ENCODE measurements around the gene KREMEN2.

Gene KREMEN2

DNA sequence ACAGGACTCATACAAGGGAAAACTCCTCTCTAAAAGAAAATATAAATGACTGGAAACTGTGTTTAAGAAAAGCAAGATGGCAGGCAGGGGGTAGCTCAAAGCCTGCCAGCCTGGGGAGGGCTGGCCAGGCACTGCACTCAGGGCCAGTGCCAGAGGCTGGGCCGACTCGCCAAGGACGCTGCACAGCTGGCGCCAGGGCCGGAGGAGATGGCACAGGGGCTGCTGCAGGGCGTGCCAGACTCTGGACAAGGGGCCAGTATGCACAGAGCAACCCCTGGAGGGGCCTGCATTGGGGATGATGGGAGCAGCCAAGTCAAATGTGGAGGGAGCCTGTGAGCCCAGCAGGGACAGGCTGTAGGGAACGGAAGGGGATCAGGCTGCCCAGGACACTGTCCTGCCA, 12.1 kb downstream of the KREMEN2 start:
- Histone ChIP-seq H3K27ac (ENCODE audit: low read depth, low read length) (no peak overlapping the region), H3K9me3 (ENCODE audit: control insufficient read depth in 5 of 5, low read length in 5 of 5) (no peaks in the 10 kb centered on the region), H3K27me3 (ENCODE audit: control insufficient read depth in 5 of 5, insufficient read depth in 4 of 5, low read length in 5 of 5) (peaks cover 0 to 18% (median 6%) of the 10 kb centered on the region in 5 donors), H3K4me1 (ENCODE audit: control insufficient read depth in 5 of 5, insufficient read depth in 5 of 5, low read length in 5 of 5) (peaks cover 0 to 20% (median 14%) of the 10 kb centered on the region in 5 donors), H3K4me3 (ENCODE audit: low read depth in 1 of 5, low read length in 5 of 5) (no peak overlapping the region), H3K9ac (ENCODE audit: low read length in 5 of 5) (no peak overlapping the region), H3K36me3 (ENCODE audit: control insufficient read depth in 5 of 5, insufficient read depth in 5 of 5, low read length in 5 of 5) (peaks cover 0 to 4% (median 0%) of the 10 kb centered on the region in 5 donors)

DNA sequence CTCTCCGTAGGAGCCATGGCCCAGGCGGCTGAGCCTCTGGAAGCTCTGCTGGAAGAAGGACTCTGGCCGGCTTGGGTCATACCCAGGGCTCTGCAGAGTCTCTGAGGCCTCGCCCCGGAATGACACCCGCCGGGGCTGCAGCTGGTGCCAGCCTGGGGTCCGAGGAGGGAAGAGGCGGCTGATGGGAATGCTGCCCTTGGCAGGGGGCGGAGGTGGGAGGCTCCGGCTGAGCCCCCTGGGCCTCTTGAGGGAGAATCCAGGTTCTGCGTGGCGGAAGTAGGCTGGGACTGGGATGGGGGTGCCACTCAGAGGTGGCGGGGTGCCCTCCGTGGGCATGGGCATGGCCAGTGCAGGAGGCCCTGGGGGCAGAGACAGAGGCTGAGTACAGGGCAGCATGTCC, 12.6 kb downstream of the KREMEN2 start:
- no peaks in the 10 kb centered on the region for H3K9me3 ChIP-seq (ENCODE audit: control insufficient read depth in 5 of 5, low read length in 5 of 5)
- H3K9ac ChIP-seq (ENCODE audit: low read length in 5 of 5) = no peak overlapping the region
- H3K4me1 ChIP-seq (ENCODE audit: control insufficient read depth in 5 of 5, insufficient read depth in 5 of 5, low read length in 5 of 5) = peaks cover 0 to 18% (median 16%) of the 10 kb centered on the region in 5 donors
- peaks cover 0 to 4% (median 0%) of the 10 kb centered on the region in 5 donors for H3K36me3 ChIP-seq (ENCODE audit: control insufficient read depth in 5 of 5, insufficient read depth in 5 of 5, low read length in 5 of 5)
- peaks cover 0 to 18% (median 6%) of the 10 kb centered on the region in 5 donors for H3K27me3 ChIP-seq (ENCODE audit: control insufficient read depth in 5 of 5, insufficient read depth in 4 of 5, low read length in 5 of 5)
- H3K27ac ChIP-seq (ENCODE audit: low read depth, low read length) = no peak overlapping the region
- H3K4me3 ChIP-seq (ENCODE audit: low read depth in 1 of 5, low read length in 5 of 5) = no peak overlapping the region

DNA sequence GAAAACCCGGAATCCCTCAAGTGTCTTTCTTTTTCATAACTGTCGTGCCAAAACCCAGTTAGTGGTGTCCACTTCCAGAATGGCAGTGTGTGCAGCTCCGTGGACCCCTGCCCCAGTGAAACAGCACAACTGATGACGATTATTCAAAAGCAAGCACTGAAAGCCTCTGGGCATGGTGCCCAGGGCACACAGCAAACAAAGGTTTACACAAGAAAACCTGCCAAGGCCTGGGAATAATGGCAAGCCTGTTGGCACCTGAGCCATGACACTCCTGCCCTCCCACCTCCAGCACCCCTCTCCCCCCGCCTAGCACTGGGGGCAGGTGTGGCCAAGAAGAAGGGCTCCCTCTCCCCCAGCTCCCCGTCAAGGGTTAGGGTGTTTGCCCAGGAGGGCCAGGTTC, 13.4 kb downstream of the KREMEN2 start:
- peaks cover 0 to 2% (median 0%) of the 10 kb centered on the region in 5 donors for H3K36me3 ChIP-seq (ENCODE audit: control insufficient read depth in 5 of 5, insufficient read depth in 5 of 5, low read length in 5 of 5)
- H3K9ac ChIP-seq (ENCODE audit: low read length in 5 of 5) = no peak overlapping the region
- no peak overlapping the region for H3K27ac ChIP-seq (ENCODE audit: low read depth, low read length)
- no peaks in the 10 kb centered on the region for H3K9me3 ChIP-seq (ENCODE audit: control insufficient read depth in 5 of 5, low read length in 5 of 5)
- peaks cover 0 to 17% (median 6%) of the 10 kb centered on the region in 5 donors for H3K27me3 ChIP-seq (ENCODE audit: control insufficient read depth in 5 of 5, insufficient read depth in 4 of 5, low read length in 5 of 5)
- H3K4me1 ChIP-seq (ENCODE audit: control insufficient read depth in 5 of 5, insufficient read depth in 5 of 5, low read length in 5 of 5) = peaks cover 0 to 18% (median 16%) of the 10 kb centered on the region in 5 donors
- H3K4me3 ChIP-seq (ENCODE audit: low read depth in 1 of 5, low read length in 5 of 5) = no peak overlapping the region

DNA sequence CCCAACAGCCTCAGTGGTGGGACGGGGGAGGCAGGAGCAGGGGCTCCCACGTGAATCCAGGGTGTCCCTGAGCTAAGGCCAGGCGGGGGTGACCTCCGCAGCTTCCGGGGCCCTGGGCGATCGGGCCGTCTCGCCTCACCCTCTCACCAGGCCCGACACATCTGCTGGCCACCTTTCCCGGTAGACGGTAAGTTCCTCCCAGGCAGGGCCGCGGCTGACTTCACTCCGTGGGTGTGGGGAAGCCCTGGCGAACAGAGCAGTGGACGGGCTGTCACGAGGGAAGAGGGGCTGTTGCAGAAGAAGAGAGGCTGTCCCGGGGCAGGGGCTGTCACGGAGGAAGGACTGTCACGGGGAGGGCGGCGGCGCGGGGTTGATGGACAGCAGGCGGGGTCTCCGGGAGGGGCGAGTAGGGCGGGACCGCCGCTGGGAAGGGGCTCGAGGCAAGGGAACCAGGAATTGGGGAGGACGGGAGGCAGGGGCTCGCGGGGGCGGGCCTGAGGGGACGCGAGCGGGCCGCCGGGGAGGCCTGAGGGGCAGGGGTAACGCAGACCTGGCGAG, 15.7 kb downstream of the KREMEN2 start:
- no peaks in the 10 kb centered on the region for H3K36me3 ChIP-seq (ENCODE audit: control insufficient read depth in 5 of 5, insufficient read depth in 5 of 5, low read length in 5 of 5)
- H3K27ac ChIP-seq (ENCODE audit: low read depth, low read length) = no peak overlapping the region
- H3K9me3 ChIP-seq (ENCODE audit: control insufficient read depth in 5 of 5, low read length in 5 of 5) = no peaks in the 10 kb centered on the region
- peaks cover 0 to 25% (median 19%) of the 10 kb centered on the region in 5 donors for H3K4me1 ChIP-seq (ENCODE audit: control insufficient read depth in 5 of 5, insufficient read depth in 5 of 5, low read length in 5 of 5)
- peaks cover 0 to 15% (median 6%) of the 10 kb centered on the region in 5 donors for H3K27me3 ChIP-seq (ENCODE audit: control insufficient read depth in 5 of 5, insufficient read depth in 4 of 5, low read length in 5 of 5)
- peak overlapping the region in 1 of 5 donors; percentile 94 for H3K9ac ChIP-seq (ENCODE audit: low read length in 5 of 5)
- peak overlapping the region in 3 of 5 donors; percentile 83 to 89 (median 84) for H3K4me3 ChIP-seq (ENCODE audit: low read depth in 1 of 5, low read length in 5 of 5)

DNA sequence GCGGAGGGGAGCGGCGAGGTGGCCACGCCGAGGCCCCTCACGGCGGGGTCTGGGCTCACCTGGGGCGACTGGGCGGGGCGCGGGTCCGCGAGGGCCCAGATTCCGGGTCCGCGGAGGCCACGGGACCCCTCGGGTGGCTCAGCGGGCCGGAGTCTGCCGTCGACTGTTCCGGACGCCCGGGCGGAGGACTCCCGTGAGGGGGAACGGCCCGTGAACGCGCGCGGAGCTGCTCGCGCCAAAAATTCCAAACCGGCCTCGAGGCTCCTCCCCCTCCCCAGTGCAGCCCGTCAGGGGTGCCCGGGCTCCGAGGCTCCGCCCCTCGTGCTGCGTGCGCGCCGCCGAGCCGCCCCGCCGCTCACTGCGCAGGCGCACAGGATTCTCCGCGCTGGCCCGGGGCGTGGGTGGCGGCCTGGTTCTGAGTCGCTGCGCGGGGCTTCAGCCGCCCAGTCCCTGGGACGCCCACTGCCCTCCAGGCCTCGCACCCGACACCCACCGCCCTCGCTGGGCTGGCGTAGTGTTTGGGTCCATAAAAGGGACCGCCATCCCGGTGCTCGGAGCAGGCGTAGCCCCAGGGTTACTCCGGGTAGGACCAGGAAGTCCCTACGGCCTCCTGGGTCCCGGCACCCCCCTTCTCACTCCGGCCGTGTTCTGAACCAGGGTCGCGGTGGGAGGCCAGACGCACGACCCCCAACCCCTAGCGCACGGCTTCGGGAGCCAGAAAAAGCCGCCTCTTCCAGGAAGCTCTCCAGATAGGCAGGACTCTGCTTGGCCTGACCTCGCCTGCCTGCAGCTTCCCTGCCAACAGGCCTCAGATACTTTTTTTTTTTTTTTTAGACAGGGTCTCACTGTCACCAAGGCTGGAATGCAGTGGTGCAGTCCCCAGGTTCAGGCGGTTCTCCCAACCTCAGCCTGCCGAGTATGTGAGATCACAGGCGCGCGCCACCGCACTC, 16.4 kb downstream of the KREMEN2 start, which contains the start of gene PKMYT1:
TSS of gene PKMYT1 (minus strand) at position 220 of the 950 bp plus-strand sequence. CDS start 789 bp downstream, outside the sequence.
- H3K9me3 ChIP-seq (ENCODE audit: control insufficient read depth in 5 of 5, low read length in 5 of 5) = no peaks in the 10 kb centered on the region
- H3K27ac ChIP-seq (ENCODE audit: low read depth, low read length) = peak within 1 kb of the TSS; percentile 69
- H3K36me3 ChIP-seq (ENCODE audit: control insufficient read depth in 5 of 5, insufficient read depth in 5 of 5, low read length in 5 of 5) = no peaks in the 10 kb centered on the region
- H3K9ac ChIP-seq (ENCODE audit: low read length in 5 of 5) = peak within 1 kb of the TSS in 4 of 5 donors; percentile 93 to 96 (median 95)
- peaks cover 0 to 29% (median 22%) of the 10 kb centered on the region in 5 donors for H3K4me1 ChIP-seq (ENCODE audit: control insufficient read depth in 5 of 5, insufficient read depth in 5 of 5, low read length in 5 of 5)
- H3K27me3 ChIP-seq (ENCODE audit: control insufficient read depth in 5 of 5, insufficient read depth in 4 of 5, low read length in 5 of 5) = peaks cover 0 to 15% (median 6%) of the 10 kb centered on the region in 5 donors
- peak within 1 kb of the TSS; percentile 59 to 89 (median 84) for H3K4me3 ChIP-seq (ENCODE audit: low read depth in 1 of 5, low read length in 5 of 5)

DNA sequence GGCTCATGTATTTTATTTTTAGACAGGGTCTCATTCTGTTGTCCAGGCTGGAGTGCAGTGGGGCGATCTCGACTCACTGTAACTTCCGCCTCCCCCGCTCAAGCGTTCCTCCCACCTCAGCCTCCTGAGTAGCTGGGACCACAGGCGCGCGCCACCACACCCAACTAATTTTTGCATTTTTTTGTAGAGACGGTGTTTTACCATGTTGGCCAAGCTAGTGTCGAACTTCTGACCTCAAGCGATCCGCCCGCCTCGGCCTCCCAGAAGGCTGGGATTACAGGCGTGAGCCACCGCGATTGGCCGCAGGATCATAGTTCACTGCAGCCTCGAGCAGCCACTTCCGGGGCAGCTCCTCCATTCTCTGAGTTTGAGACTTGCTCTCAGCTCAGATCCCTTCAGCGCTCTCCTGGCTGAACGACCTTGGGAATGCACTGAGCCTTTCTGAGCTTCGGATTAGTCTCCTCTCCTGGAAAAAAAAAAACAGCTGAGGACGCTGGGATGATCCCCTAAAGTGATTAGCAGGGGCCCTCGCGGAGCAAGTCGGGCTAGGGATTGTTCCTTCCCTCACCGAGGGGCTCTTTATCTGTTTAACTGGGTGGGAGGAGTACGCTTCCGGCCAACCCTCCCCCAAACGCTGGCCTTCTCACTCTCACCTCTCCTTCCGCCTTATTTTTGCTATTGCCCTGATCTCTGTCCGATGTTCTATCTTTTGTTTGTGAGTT, 17.3 kb downstream of the KREMEN2 start:
- H3K27me3 ChIP-seq (ENCODE audit: control insufficient read depth in 5 of 5, insufficient read depth in 4 of 5, low read length in 5 of 5) = peaks cover 0 to 13% (median 6%) of the 10 kb centered on the region in 5 donors
- H3K4me3 ChIP-seq (ENCODE audit: low read depth in 1 of 5, low read length in 5 of 5) = peak overlapping the region in 4 of 5 donors; percentile 59 to 89 (median 86)
- H3K9me3 ChIP-seq (ENCODE audit: control insufficient read depth in 5 of 5, low read length in 5 of 5) = no peaks in the 10 kb centered on the region
- H3K36me3 ChIP-seq (ENCODE audit: control insufficient read depth in 5 of 5, insufficient read depth in 5 of 5, low read length in 5 of 5) = no peaks in the 10 kb centered on the region
- peak overlapping the region in 3 of 5 donors; percentile 93 to 96 (median 96) for H3K9ac ChIP-seq (ENCODE audit: low read length in 5 of 5)
- no peak overlapping the region for H3K27ac ChIP-seq (ENCODE audit: low read depth, low read length)
- H3K4me1 ChIP-seq (ENCODE audit: control insufficient read depth in 5 of 5, insufficient read depth in 5 of 5, low read length in 5 of 5) = peaks cover 0 to 37% (median 25%) of the 10 kb centered on the region in 5 donors

DNA sequence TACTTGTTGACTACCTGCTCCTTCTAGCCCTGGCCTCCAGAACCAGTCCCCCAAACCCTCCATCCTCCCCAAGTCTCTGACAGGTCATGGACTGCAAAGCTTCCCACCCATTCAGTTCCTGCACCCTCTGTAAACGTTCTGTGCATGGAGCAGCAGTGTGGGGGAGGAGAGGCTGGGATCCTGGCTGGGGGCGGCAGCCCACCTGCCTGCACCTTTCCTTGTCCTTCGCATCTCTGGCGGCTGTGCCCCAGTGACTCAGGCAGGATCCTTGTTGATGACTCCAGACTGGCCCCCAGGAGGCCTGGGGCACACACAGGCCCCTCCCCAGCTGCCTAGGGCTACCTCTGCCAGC, 17.8 kb downstream of the KREMEN2 start:
- Histone ChIP-seq H3K4me1 (ENCODE audit: control insufficient read depth in 5 of 5, insufficient read depth in 5 of 5, low read length in 5 of 5) (peaks cover 0 to 37% (median 25%) of the 10 kb centered on the region in 5 donors), H3K27ac (ENCODE audit: low read depth, low read length) (no peak overlapping the region), H3K4me3 (ENCODE audit: low read depth in 1 of 5, low read length in 5 of 5) (no peak overlapping the region), H3K27me3 (ENCODE audit: control insufficient read depth in 5 of 5, insufficient read depth in 4 of 5, low read length in 5 of 5) (peaks cover 0 to 12% (median 6%) of the 10 kb centered on the region in 5 donors), H3K9ac (ENCODE audit: low read length in 5 of 5) (no peak overlapping the region), H3K9me3 (ENCODE audit: control insufficient read depth in 5 of 5, low read length in 5 of 5) (no peaks in the 10 kb centered on the region), H3K36me3 (ENCODE audit: control insufficient read depth in 5 of 5, insufficient read depth in 5 of 5, low read length in 5 of 5) (no peaks in the 10 kb centered on the region)

DNA sequence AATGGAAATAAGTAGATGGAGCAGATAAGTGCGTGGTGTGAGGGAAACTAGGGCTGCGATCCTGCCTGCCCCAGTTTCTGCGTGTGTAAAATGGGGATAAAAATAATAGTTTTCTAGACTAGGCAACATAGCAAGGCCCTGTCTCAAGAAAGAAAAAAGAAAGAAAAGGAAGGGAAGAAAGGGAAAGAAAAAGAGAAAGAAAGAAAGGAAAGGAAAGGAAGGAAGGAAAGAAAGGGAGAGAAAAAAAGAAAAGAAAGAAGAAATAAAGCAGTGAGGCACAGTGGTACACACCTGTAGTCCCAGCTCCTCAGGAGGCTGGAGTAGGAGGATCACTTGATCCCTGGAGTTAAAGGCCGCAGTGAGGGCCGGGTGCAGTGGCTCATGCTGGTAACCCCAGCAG, 18.3 kb downstream of the KREMEN2 start:
- H3K9me3 ChIP-seq (ENCODE audit: control insufficient read depth in 5 of 5, low read length in 5 of 5) = no peaks in the 10 kb centered on the region
- peaks cover 0 to 37% (median 25%) of the 10 kb centered on the region in 5 donors for H3K4me1 ChIP-seq (ENCODE audit: control insufficient read depth in 5 of 5, insufficient read depth in 5 of 5, low read length in 5 of 5)
- H3K27me3 ChIP-seq (ENCODE audit: control insufficient read depth in 5 of 5, insufficient read depth in 4 of 5, low read length in 5 of 5) = peaks cover 0 to 14% (median 6%) of the 10 kb centered on the region in 5 donors
- no peak overlapping the region for H3K4me3 ChIP-seq (ENCODE audit: low read depth in 1 of 5, low read length in 5 of 5)
- no peak overlapping the region for H3K27ac ChIP-seq (ENCODE audit: low read depth, low read length)
- H3K9ac ChIP-seq (ENCODE audit: low read length in 5 of 5) = no peak overlapping the region
- no peaks in the 10 kb centered on the region for H3K36me3 ChIP-seq (ENCODE audit: control insufficient read depth in 5 of 5, insufficient read depth in 5 of 5, low read length in 5 of 5)

DNA sequence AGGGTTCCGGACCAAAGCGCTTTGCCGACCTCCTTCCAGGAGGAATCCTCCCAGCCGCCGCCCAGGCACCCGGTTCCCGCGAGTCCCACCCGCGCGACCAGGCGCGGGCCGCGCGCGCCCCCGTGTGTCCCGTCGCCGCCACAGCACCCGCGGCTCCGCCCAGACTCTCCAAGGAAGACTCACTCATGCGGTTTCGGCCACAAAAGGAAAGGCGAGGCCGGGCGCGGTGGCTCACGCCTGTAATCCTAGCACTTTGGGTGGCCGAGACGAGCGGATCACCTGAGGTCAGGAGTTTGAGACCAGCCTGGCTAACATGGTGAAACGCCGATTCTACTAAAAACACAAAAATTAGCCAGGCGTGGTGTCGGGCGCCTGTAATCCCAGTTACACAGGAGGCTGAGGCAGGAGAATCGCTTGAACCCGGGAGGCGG, 19.6 kb downstream of the KREMEN2 start:
- Histone ChIP-seq H3K9ac (ENCODE audit: low read length in 5 of 5) (no peak overlapping the region), H3K36me3 (ENCODE audit: control insufficient read depth in 5 of 5, insufficient read depth in 5 of 5, low read length in 5 of 5) (no peaks in the 10 kb centered on the region), H3K9me3 (ENCODE audit: control insufficient read depth in 5 of 5, low read length in 5 of 5) (no peaks in the 10 kb centered on the region), H3K4me3 (ENCODE audit: low read depth in 1 of 5, low read length in 5 of 5) (peak overlapping the region in 1 of 5 donors; percentile 44), H3K4me1 (ENCODE audit: control insufficient read depth in 5 of 5, insufficient read depth in 5 of 5, low read length in 5 of 5) (peaks cover 0 to 37% (median 25%) of the 10 kb centered on the region in 5 donors), H3K27me3 (ENCODE audit: control insufficient read depth in 5 of 5, insufficient read depth in 4 of 5, low read length in 5 of 5) (peaks cover 0 to 13% (median 10%) of the 10 kb centered on the region in 5 donors), H3K27ac (ENCODE audit: low read depth, low read length) (no peak overlapping the region)

Measured in subcutaneous abdominal adipose tissue (tissue), 5 donors.